ENCODE results near the gene TMCC1. TPM values are rescaled to one million over a fixed set of nuclear protein-coding genes. Genes with fewer than 3 reads are reported as not detected.
"Not testable (repeated sequence)": the region's sequence is repeated elsewhere in the genome, so short reads cannot be mapped to it uniquely, and the experiment has no call there.

TMCC1 gene
- total RNA-seq, 4 donors from 2014 or later = 4.1 to 21.8 (median 14.5) TPM

- WGBS, 2 donors (ENCODE audit: low coverage in 1 of 2) = 89 to 98% methylated on average over 8 of the region's 8 CpGs
- Histone ChIP-seq H3K27ac (no peak overlapping the region), H3K4me1 (no peaks in the 10 kb centered on the region), H3K27me3 (no peaks in the 10 kb centered on the region), H3K4me3 (no peak overlapping the region), H3K36me3 (no peaks in the 10 kb centered on the region), H3K9me3 (peaks cover 26 to 29% of the 10 kb centered on the region in 2 donors)
- DNase-seq = no peak
- TF ChIP-seq POLR2A (IDR thresholded peaks at IDR 0.05) = no peak
- no peak for TF ChIP-seq EP300 (IDR thresholded peaks at IDR 0.05; ENCODE audit: low read depth)
- no peak for TF ChIP-seq CTCF (IDR thresholded peaks at IDR 0.05)
- no peak for TF ChIP-seq POLR2AphosphoS5 (IDR thresholded peaks at IDR 0.05)
- in situ Hi-C loops (cut with MboI; ENCODE audit: low pct_ligation_motif_present in 1 of 4, low pct_unique_long_range_greater_than_20kb in 1 of 4, low sequenced_read_pairs in 3 of 4) = no loop called here
- intact Hi-C loops (cut with DNase I; ENCODE audit: low total_unique reads) = no loop called here
Measured at GRCh38 chr3:129918461-129918860, 24.9 kb upstream of the TMCC1 start.

GRCh38 chr3:129917423-129918007, 24.0 kb upstream of the TMCC1 start:
- peaks cover 26 to 29% of the 10 kb centered on the region in 2 donors for H3K9me3 ChIP-seq
- intact Hi-C loops (cut with DNase I; ENCODE audit: low total_unique reads) (no loop called here), in situ Hi-C loops (cut with MboI; ENCODE audit: low pct_ligation_motif_present in 1 of 4, low pct_unique_long_range_greater_than_20kb in 1 of 4, low sequenced_read_pairs in 3 of 4) (no loop called here)
- no peaks in the 10 kb centered on the region for H3K4me1 ChIP-seq
- no peaks in the 10 kb centered on the region for H3K36me3 ChIP-seq
- WGBS, 2 donors (ENCODE audit: low coverage in 1 of 2) = 87 to 100% methylated on average over 2 to 6 of the region's 6 CpGs
- DNase-seq = no peak
- TF ChIP-seq EP300 (IDR thresholded peaks at IDR 0.05; ENCODE audit: low read depth) = no peak
- no peak overlapping the region for H3K27ac ChIP-seq
- H3K27me3 ChIP-seq = no peaks in the 10 kb centered on the region
- H3K4me3 ChIP-seq = no peak overlapping the region

GRCh38 chr3:129913618-129914017, 20.1 kb upstream of the TMCC1 start:
- in situ Hi-C loops (cut with MboI; ENCODE audit: low pct_ligation_motif_present in 1 of 4, low pct_unique_long_range_greater_than_20kb in 1 of 4, low sequenced_read_pairs in 3 of 4) (no loop called here), intact Hi-C loops (cut with DNase I; ENCODE audit: low total_unique reads) (no loop called here)
- no peak overlapping the region for H3K4me3 ChIP-seq
- 78% methylated on average over 3 of the region's 3 CpGs; no CpG with 5 or more reads in 1 of the 2 donors for WGBS, 2 donors (ENCODE audit: low coverage in 1 of 2)
- no peak for DNase-seq
- H3K4me1 ChIP-seq = no peaks in the 10 kb centered on the region
- peaks cover 22 to 25% of the 10 kb centered on the region in 2 donors for H3K9me3 ChIP-seq
- H3K27ac ChIP-seq = no peak overlapping the region
- H3K27me3 ChIP-seq = no peaks in the 10 kb centered on the region
- no peak for TF ChIP-seq EP300 (IDR thresholded peaks at IDR 0.05; ENCODE audit: low read depth)
- TF ChIP-seq CTCF (IDR thresholded peaks at IDR 0.05) = no peak
- no peak for TF ChIP-seq POLR2AphosphoS5 (IDR thresholded peaks at IDR 0.05)
- no peak for TF ChIP-seq POLR2A (IDR thresholded peaks at IDR 0.05)
- no peaks in the 10 kb centered on the region for H3K36me3 ChIP-seq

GRCh38 chr3:129911261-129911861, 17.9 kb upstream of the TMCC1 start:
- in situ Hi-C loops (cut with MboI; ENCODE audit: low pct_ligation_motif_present in 1 of 4, low pct_unique_long_range_greater_than_20kb in 1 of 4, low sequenced_read_pairs in 3 of 4) = no loop called here
- Histone ChIP-seq H3K4me3 (no peak overlapping the region), H3K36me3 (no peaks in the 10 kb centered on the region), H3K9me3 (peaks cover 10 to 14% of the 10 kb centered on the region in 2 donors), H3K4me1 (no peaks in the 10 kb centered on the region), H3K27me3 (no peaks in the 10 kb centered on the region), H3K27ac (no peak overlapping the region)
- no peak for TF ChIP-seq EP300 (IDR thresholded peaks at IDR 0.05; ENCODE audit: low read depth)
- TF ChIP-seq CTCF (IDR thresholded peaks at IDR 0.05) = no peak
- no peak for TF ChIP-seq POLR2AphosphoS5 (IDR thresholded peaks at IDR 0.05)
- TF ChIP-seq POLR2A (IDR thresholded peaks at IDR 0.05) = no peak
- intact Hi-C loops (cut with DNase I; ENCODE audit: low total_unique reads) = no loop called here
- no peak for DNase-seq

- H3K4me3 ChIP-seq; H3K27me3 ChIP-seq; H3K4me1 ChIP-seq; DNase-seq; in situ Hi-C loops (cut with MboI; ENCODE audit: low pct_ligation_motif_present in 1 of 4, low pct_unique_long_range_greater_than_20kb in 1 of 4, low sequenced_read_pairs in 3 of 4); H3K27ac ChIP-seq; intact Hi-C loops (cut with DNase I; ENCODE audit: low total_unique reads); H3K36me3 ChIP-seq: not testable (repeated sequence)
- WGBS, 2 donors (ENCODE audit: low coverage in 1 of 2) = 67 to 96% methylated on average over 3 to 4 of the region's 4 CpGs
- H3K9me3 ChIP-seq = peaks cover 20 to 25% of the 10 kb centered on the region in 2 donors
Measured at GRCh38 chr3:129909235-129909634, 15.7 kb upstream of the TMCC1 start.

Data from transverse colon (tissue), 4 donors.